ENCODE data around the gene CBLN1.

DNA sequence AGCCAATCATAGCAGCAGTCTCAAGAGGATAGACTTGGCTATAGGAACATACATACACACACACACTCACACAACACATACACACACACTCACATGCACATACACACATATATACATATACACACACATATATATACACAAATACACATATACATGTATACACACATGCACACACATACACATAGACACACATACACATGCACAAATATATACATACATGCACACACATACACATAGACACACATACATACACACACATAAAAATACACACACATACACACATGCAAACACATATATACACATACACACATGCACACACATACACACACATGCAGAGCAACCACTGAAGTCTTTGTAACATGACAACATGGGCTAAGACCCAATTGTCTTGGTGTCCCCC is 19.7 kb downstream of the CBLN1 start:
- TF ChIP-seq, protein P1, sequence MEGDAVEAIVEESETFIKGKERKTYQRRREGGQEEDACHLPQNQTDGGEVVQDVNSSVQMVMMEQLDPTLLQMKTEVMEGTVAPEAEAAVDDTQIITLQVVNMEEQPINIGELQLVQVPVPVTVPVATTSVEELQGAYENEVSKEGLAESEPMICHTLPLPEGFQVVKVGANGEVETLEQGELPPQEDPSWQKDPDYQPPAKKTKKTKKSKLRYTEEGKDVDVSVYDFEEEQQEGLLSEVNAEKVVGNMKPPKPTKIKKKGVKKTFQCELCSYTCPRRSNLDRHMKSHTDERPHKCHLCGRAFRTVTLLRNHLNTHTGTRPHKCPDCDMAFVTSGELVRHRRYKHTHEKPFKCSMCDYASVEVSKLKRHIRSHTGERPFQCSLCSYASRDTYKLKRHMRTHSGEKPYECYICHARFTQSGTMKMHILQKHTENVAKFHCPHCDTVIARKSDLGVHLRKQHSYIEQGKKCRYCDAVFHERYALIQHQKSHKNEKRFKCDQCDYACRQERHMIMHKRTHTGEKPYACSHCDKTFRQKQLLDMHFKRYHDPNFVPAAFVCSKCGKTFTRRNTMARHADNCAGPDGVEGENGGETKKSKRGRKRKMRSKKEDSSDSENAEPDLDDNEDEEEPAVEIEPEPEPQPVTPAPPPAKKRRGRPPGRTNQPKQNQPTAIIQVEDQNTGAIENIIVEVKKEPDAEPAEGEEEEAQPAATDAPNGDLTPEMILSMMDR (conservative IDR thresholded peaks at IDR 0.05), result no peak
- no peak for TF ChIP-seq EZH2 (IDR thresholded peaks at IDR 0.05; ENCODE audit: low read depth)
